HK-2 (cell line): ENCODE measurements around the gene GXYLT2.

ENCODE experiments used
- DNase-seq: peaks from one replicate; pipeline ENCODE4 v3.0.0-alpha.2; 2018; ENCODE audit not compliant: unreplicated experiment

Gene GXYLT2

DNA sequence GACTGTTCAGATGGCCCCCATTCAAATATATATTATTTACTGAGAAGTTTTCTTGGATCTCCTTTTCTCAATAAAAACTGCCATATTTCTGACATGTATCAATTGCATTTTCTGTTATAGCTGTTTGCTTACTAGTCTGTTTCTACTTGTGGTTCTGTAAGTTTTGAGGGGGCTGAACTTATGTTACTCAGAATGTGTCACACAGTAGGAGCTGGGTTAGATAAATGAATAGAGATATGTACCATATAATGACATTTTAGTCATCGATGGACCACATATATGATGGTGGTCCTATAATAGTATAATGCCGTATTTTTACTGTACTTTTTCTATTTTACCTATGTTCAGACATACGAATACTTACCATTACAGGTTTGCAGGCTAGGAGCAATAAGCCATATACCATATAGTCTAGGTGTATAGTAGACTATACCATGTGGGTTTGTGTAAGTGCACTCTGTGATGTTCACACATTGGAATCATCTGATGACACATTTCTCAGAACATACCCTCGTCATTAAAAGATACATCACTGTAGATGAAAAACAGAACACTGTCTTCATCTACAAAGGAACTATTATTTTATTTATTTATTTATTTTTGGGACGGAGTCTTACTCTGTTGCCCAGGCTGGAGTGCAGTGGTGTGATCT, 131.1 kb downstream of the GXYLT2 start:
- no peak for DNase-seq

GRCh38 chr3:73021301-73021835, 133.5 kb downstream of the GXYLT2 start:
- no peak for DNase-seq

- DNase-seq, result no peak
Measured at GRCh38 chr3:73024836-73025235, 137.0 kb downstream of the GXYLT2 start.

DNA sequence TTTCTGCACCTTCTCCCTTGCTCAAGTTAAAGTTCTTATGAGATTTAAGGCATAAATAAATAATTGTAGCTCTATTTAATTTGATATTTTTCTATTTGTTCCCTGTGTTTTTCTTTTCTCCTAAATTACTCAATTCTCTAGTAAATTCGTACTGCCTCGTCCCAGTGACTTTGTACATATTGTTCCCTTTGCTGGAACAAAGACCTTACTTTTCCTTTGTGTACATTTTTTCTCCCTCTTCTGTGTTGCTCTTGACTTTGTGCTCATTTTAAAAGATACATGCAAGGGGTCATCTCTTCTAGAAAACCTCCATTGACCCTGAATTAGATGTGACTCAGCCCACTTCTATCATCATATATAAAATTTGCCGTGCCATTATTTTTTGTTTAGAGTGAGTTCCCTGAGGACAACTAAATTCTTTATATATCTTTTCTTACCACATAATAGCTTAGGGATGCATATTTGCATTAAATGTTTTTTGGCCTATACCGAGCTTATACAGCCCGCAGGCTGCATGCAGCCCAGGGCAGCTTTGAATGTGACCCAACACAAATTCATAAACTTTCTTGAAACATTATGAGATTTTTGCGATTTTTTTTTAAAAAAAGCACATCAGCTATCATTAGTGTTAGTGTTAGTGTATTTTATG, 138.4 kb downstream of the GXYLT2 start:
- no peak for DNase-seq
